ENCODE data around the gene CLCN5. TPM values are rescaled to one million over a fixed set of nuclear protein-coding genes. Genes with fewer than 3 reads are reported as not detected.

Gene CLCN5
- total RNA-seq, 1 experiment from 2014 or later = 23.6 TPM

DNA sequence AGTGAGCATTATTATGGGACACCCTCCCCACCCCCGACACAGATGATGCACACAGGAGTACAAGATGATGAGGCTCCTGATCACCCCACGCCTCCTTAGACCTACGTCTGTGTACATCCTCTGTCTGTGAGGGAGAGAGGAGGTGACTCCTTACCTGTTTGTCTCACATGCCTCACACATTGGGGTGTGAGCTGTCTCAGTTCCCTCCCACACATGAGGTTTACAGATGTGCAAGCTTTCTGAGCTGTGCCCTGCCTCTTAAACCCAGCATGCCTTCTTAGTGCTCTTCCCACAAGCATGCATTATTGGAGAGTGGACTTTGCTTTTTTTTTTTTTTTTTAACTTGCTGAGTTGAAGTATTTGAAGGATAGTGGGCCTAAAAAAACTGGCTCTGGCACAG is 76.7 kb downstream of the CLCN5 start:
- no peaks in the 10 kb centered on the region for H3K36me3 ChIP-seq (ENCODE audit: control insufficient read depth, insufficient read depth, low read length)
- TF ChIP-seq POLR2AphosphoS5 (IDR thresholded peaks at IDR 0.05; ENCODE audit: low read depth, low read length) = no peak
- no peak for TF ChIP-seq SIN3A (IDR thresholded peaks at IDR 0.05; ENCODE audit: borderline replicate concordance, insufficient read depth, low read depth, low read length)
- no peak for TF ChIP-seq CTCF (IDR thresholded peaks at IDR 0.05)
- no peak for TF ChIP-seq REST (IDR thresholded peaks at IDR 0.05; ENCODE audit: insufficient read depth in 1 of 2, low read depth in 2 of 2, low read length in 1 of 2)
- no peak for TF ChIP-seq TCF7L2 (IDR thresholded peaks at IDR 0.05; ENCODE audit: low read depth, low read length)
- H3K9me3 ChIP-seq (ENCODE audit: control insufficient read depth, insufficient read depth, low read depth, low read length) = no peaks in the 10 kb centered on the region
- ATAC-seq (no peak), DNase-seq (ENCODE audit: low read depth, low spot score) (no peak)
- ChIA-PET POLR2A (no interaction called here), CTCF (no interaction called here)
- peaks cover 11% of the 10 kb centered on the region; the same call in 1 of the 2 replicates for H3K4me1 ChIP-seq (ENCODE audit: control insufficient read depth, insufficient read depth, low read length)
- no TSS peak for BruUV-seq (replicated peaks)
- H3K27me3 ChIP-seq (ENCODE audit: control insufficient read depth, insufficient read depth, low read length) = no peaks in the 10 kb centered on the region
- in situ Hi-C loops (cut with HindIII; ENCODE audit: low pct_unique_long_range_greater_than_20kb, low sequenced_read_pairs) (no loop called here), intact Hi-C loops (cut with micrococcal nuclease; ENCODE audit: unreplicated experiment) (no loop called here)
- H3K4me3 ChIP-seq (ENCODE audit: low read depth in 2 of 2, low read length in 2 of 2) = no peak overlapping the region
- H3K27ac ChIP-seq (ENCODE audit: low read length) = no peak overlapping the region

DNA sequence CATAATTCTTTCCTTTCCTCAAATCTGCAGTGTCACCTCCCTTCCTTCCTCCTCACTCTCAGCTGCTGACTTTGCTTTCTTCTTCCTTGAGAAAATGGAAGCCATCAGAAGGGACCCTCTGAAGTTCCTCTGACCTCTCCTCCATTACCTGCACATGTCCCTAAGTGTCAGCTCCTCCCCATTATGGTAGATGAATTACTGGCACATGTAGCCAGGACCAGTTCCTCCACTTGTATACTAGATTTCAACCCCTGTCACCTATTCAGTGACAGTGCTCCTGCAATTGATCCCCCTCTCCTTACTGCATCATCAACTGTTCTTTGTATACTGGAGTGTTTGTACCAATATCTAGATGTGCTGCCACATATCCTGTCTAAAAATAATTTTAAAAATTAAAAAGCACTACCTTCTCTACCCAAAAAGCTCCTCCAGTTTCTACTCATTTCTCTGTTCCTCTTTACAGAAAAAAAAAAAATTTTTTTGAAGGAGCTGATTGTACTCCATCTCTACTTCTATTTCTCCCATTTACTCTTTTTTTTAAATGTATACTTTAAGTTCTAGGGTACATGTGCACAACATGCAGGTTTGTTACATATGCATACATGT is 78.6 kb downstream of the CLCN5 start:
- no peak for ATAC-seq
- Histone ChIP-seq H3K27ac (ENCODE audit: low read length) (no peak overlapping the region), H3K27me3 (ENCODE audit: control insufficient read depth, insufficient read depth, low read length) (no peaks in the 10 kb centered on the region), H3K4me1 (ENCODE audit: control insufficient read depth, insufficient read depth, low read length) (no peaks in the 10 kb centered on the region), H3K36me3 (ENCODE audit: control insufficient read depth, insufficient read depth, low read length) (no peaks in the 10 kb centered on the region), H3K4me3 (ENCODE audit: low read depth in 2 of 2, low read length in 2 of 2) (no peak overlapping the region), H3K9me3 (ENCODE audit: control insufficient read depth, insufficient read depth, low read depth, low read length) (no peaks in the 10 kb centered on the region)
- no peak for TF ChIP-seq TCF7L2 (IDR thresholded peaks at IDR 0.05; ENCODE audit: low read depth, low read length)
- TF ChIP-seq CTCF (IDR thresholded peaks at IDR 0.05) = no peak
- DNase-seq (ENCODE audit: low read depth, low spot score) = no peak
- in situ Hi-C loops (cut with HindIII; ENCODE audit: low pct_unique_long_range_greater_than_20kb, low sequenced_read_pairs) (no loop called here), intact Hi-C loops (cut with micrococcal nuclease; ENCODE audit: unreplicated experiment) (no loop called here)
- CTCF ChIA-PET = no interaction called here
- POLR2A ChIA-PET = no interaction called here
- BruUV-seq (replicated peaks) = no TSS peak
